WERI-Rb-1 (cell line): ENCODE results near the gene NRDC.

Experiments
- DNase-seq: peaks from one replicate; pipeline ENCODE4 v3.0.0-alpha.2; 2020
- H3K27ac ChIP-seq: fragments of 250-450 bp; sonication (Bioruptor Pico); 2 replicates; pipeline ENCODE4 v1.5.1; 2020; ENCODE audit warnings: mild to moderate bottlenecking, moderate library complexity
- H3K27me3 ChIP-seq: fragments of 250-450 bp; sonication (Bioruptor Pico); 2 replicates; pipeline ENCODE4 v1.5.1; 2021; ENCODE audit warnings: mild to moderate bottlenecking, low read depth, moderate library complexity; ENCODE audit not compliant: insufficient read depth, severe bottlenecking
- H3K36me3 ChIP-seq: fragments of 250-450 bp; sonication (Bioruptor Pico); 2 replicates; pipeline ENCODE4 v1.5.1; 2020; ENCODE audit warnings: mild to moderate bottlenecking, moderate library complexity
- H3K4me3 ChIP-seq: 2 replicates; pipeline ENCODE4 v1.5.1; 2011; ENCODE audit warnings: low read depth, mild to moderate bottlenecking, control low read depth, low read length
- H3K9me3 ChIP-seq: fragments of 250-450 bp; sonication (Bioruptor Pico); 2 replicates; pipeline ENCODE4 v1.5.1; 2021; ENCODE audit warnings: mild to moderate bottlenecking, moderate library complexity; ENCODE audit not compliant: severe bottlenecking
- CTCF ChIP-seq: IDR thresholded peaks from 2 replicates; pipeline ENCODE4 v1.5.1; 2011; ENCODE audit warnings: low read depth, mild to moderate bottlenecking, control low read depth, inconsistent platforms, low read length

The NRDC gene

DNA sequence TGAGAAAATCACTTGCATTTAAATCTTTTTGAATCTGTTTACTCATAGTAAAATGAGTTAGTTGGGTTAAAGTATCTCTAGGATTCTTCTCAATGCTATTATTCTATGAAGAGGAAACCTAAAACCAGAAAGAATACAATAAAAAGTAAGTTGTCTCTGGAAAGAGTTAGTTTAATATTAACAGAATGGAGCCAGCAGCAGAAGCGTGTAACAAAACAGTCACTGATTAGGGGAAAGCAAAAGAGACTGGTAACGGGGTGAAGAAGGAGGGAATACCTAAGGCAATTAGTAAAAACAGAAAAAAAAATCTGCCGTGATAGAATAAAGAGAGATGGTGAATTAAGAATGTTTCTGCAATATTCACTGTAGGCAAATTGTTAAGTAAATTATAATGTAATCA, 60.0 kb downstream of the NRDC start:
- TF ChIP-seq CTCF = no peak
- DNase-seq = no peak
- Histone ChIP-seq H3K4me3 (no peak overlapping the region), H3K27me3 (no peaks in the 10 kb centered on the region), H3K27ac (no peak overlapping the region), H3K9me3 (no peaks in the 10 kb centered on the region), H3K36me3 (peaks cover 23% of the 10 kb centered on the region)

GRCh38 chr1:51814513-51814912, 64.0 kb downstream of the NRDC start:
- Histone ChIP-seq H3K4me3 (no peak overlapping the region), H3K36me3 (peaks cover 16% of the 10 kb centered on the region), H3K27me3 (no peaks in the 10 kb centered on the region), H3K9me3 (no peaks in the 10 kb centered on the region), H3K27ac (no peak overlapping the region)
- no peak for TF ChIP-seq CTCF
- DNase-seq = no peak

DNA sequence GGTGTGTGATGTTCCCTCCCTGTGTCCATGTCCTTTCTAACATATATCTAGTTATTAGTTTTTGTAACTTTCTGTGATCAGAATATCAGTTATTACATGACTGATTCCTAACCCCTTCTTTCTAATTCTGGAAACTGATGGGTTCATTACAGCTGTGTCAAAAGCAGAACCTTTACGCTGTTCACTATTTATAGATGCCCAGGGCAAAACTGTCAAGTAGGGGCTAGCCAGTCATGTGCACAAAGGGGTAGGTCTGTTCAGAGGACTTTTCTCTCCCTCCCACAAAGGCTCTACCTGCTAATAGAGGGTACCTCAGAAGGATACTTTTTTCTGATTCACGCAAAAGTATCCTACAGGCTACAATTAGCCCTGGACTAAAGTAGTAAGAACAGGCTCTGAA, 79.2 kb downstream of the NRDC start:
- Histone ChIP-seq H3K27ac (no peak overlapping the region), H3K4me3 (no peak overlapping the region), H3K27me3 (no peaks in the 10 kb centered on the region), H3K36me3 (peaks cover 45% of the 10 kb centered on the region), H3K9me3 (no peaks in the 10 kb centered on the region)
- DNase-seq = no peak
- TF ChIP-seq CTCF = no peak

GRCh38 chr1:51794868-51795267, 83.7 kb downstream of the NRDC start:
- Histone ChIP-seq H3K36me3 (peaks cover 70% of the 10 kb centered on the region), H3K9me3 (no peaks in the 10 kb centered on the region), H3K27ac (no peak overlapping the region), H3K27me3 (no peaks in the 10 kb centered on the region), H3K4me3 (no peak overlapping the region)
- DNase-seq = no peak
- TF ChIP-seq CTCF = no peak

GRCh38 chr1:51794260-51794659, 84.3 kb downstream of the NRDC start:
- peaks cover 76% of the 10 kb centered on the region for H3K36me3 ChIP-seq
- H3K27ac ChIP-seq = no peak overlapping the region
- no peak overlapping the region for H3K4me3 ChIP-seq
- no peaks in the 10 kb centered on the region for H3K27me3 ChIP-seq
- H3K9me3 ChIP-seq = no peaks in the 10 kb centered on the region
- DNase-seq = no peak
- no peak for TF ChIP-seq CTCF

GRCh38 chr1:51792864-51793263, 85.7 kb downstream of the NRDC start:
- no peak for TF ChIP-seq CTCF
- DNase-seq = no peak
- Histone ChIP-seq H3K9me3 (no peaks in the 10 kb centered on the region), H3K27me3 (no peaks in the 10 kb centered on the region), H3K36me3 (peaks cover 79% of the 10 kb centered on the region), H3K4me3 (no peak overlapping the region), H3K27ac (no peak overlapping the region)
